PC-3 (cell line): ENCODE data around the gene FBXL7. TPM values are rescaled to one million over a fixed set of nuclear protein-coding genes. Genes with fewer than 3 reads are reported as not detected.

Experiments used
- ATAC-seq: fragments of 200-7000 bp; cut with Tn5 transposase; 2 replicates; pipeline ENCODE4 v1.9.1; 2020; ENCODE audit warnings: mild to moderate bottlenecking, moderate library complexity
- BruUV-seq: library from RNA; stranded (reverse); fragments of 400-500 nt; replicated peaks from 2 replicates; lab custom pipeline; 2021; lab: Mats Ljungman, UMichigan
- CTCF ChIA-PET: fragments of 300-600 bp; sonication (Branson Sonifier 250); formaldehyde crosslinking; loops from one replicate; lab custom pipeline; 2022; ENCODE audit warnings: antibody characterized with exemption; lab: Charles Lee
- POLR2A ChIA-PET: fragments of 300-600 bp; sonication (Branson Sonifier 250); formaldehyde crosslinking; loops from one replicate; lab custom pipeline; 2022; ENCODE audit warnings: antibody characterized with exemption; ENCODE audit not compliant: unreplicated experiment; lab: Charles Lee
- DNase-seq: peaks from one replicate; pipeline ENCODE4 v3.0.0-alpha.2; 2015
- H2AFZ ChIP-seq: fragments of 300-600 bp; sonication (generic); 2 replicates; pipeline ENCODE4 v1.6.0; 2016; ENCODE audit warnings: antibody characterized with exemption, low read length
- H3F3A ChIP-seq: fragments of 300-600 bp; sonication (generic); one replicate; pipeline ENCODE4 v1.6.0; 2017; ENCODE audit warnings: antibody characterized with exemption, low read length, control low read depth, mild to moderate bottlenecking; ENCODE audit not compliant: unreplicated experiment
- H3K27ac ChIP-seq: fragments of 300-600 bp; sonication (generic); 2 replicates; pipeline ENCODE4 v1.5.1; 2016; ENCODE audit warnings: mild to moderate bottlenecking, low read length
- H3K27me3 ChIP-seq: fragments of 300-600 bp; sonication (generic); 2 replicates; pipeline ENCODE4 v1.6.1; 2016; ENCODE audit warnings: low read length, mixed read lengths
- H3K36me3 ChIP-seq: fragments of 300-600 bp; sonication (generic); 2 replicates; pipeline ENCODE4 v1.6.1; 2016; ENCODE audit warnings: low read depth, mixed run types, low read length, mixed read lengths
- H3K4me1 ChIP-seq: fragments of 300-600 bp; sonication (generic); 2 replicates; pipeline ENCODE4 v1.5.1; 2016; ENCODE audit warnings: low read length; ENCODE audit not compliant: insufficient read depth
- H3K4me2 ChIP-seq: fragments of 300-600 bp; sonication (generic); 2 replicates; pipeline ENCODE4 v1.6.0; 2016; ENCODE audit warnings: low read length
- H3K4me3 ChIP-seq: fragments of 300-600 bp; sonication (generic); 2 replicates; pipeline ENCODE4 v1.5.1; 2016; ENCODE audit warnings: mild to moderate bottlenecking, low read length, mixed read lengths
- H3K79me2 ChIP-seq: fragments of 300-600 bp; sonication (generic); 2 replicates; pipeline ENCODE4 v1.6.1; 2017; ENCODE audit warnings: low read length, mixed read lengths
- H3K9ac ChIP-seq: fragments of 300-600 bp; sonication (generic); 2 replicates; pipeline ENCODE4 v1.6.0; 2016; ENCODE audit warnings: mild to moderate bottlenecking, low read length
- H3K9me2 ChIP-seq: fragments of 300-600 bp; sonication (generic); replicated peaks from 2 replicates; pipeline ENCODE4 v1.6.1; 2016; ENCODE audit warnings: mixed run types, low read length, mixed read lengths
- H3K9me3 ChIP-seq: fragments of 300-600 bp; sonication (generic); 2 replicates; pipeline ENCODE4 v1.6.1; 2016; ENCODE audit warnings: low read length, mixed read lengths
- H4K20me1 ChIP-seq: fragments of 300-600 bp; sonication (generic); 2 replicates; pipeline ENCODE4 v1.6.1; 2016; ENCODE audit warnings: low read length, mixed read lengths
- EZH2 ChIP-seq: fragments of 300-600 bp; sonication (generic); IDR thresholded peaks from one replicate; pipeline ENCODE4 v1.6.1; 2017; ENCODE audit warnings: antibody characterized with exemption, mild to moderate bottlenecking, low read length; ENCODE audit not compliant: unreplicated experiment
- EZH2phosphoT487 ChIP-seq: fragments of 300-600 bp; sonication (generic); IDR thresholded peaks from 2 replicates; pipeline ENCODE4 v1.6.1; 2018; ENCODE audit warnings: mild to moderate bottlenecking, antibody characterized with exemption, low read length, borderline replicate concordance
- intact Hi-C: fragments of 100-400 bp; cut with micrococcal nuclease; formaldehyde crosslinking; loops from 2 replicates; pipeline ENCODE4 v1.9.0; 2023
- total RNA-seq: library from RNA; depleted of rRNA; stranded (reverse); fragments of >200 nt; gene quantifications from 2 replicates; pipeline ENCODE4 v1.2.3, GENCODE V29; 2014
- TF ChIP-seq, protein P1 (sequence below): fragments of 300-600 bp; sonication (generic); conservative IDR thresholded peaks from 2 replicates; pipeline ENCODE4 v1.5.1; 2017; ENCODE audit warnings: antibody characterized with exemption, low read depth, mild to moderate bottlenecking, low read length

The FBXL7 gene
- total RNA-seq, 1 experiment from 2014 or later: 0.18 TPM

DNA sequence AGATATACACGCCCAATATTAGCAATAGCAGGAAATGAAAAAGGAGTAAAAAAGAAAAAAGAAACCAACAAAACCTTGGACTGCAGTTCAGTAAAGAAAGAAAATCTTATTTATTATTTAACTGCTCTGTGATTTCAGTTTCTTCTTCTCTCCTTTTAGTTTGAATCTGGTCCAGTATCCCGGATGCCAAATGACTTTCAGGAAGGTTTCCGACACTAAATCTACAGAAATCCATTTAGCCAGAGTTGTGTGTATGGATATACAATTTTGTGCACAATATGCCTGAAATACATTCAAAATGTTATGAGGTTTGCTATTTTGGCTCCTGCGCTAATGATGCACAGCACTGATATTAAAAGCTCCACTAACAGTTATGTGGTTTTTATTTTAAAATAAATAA lies 64.5 kb downstream of the FBXL7 start:
- no TSS peak for BruUV-seq
- H3K27ac ChIP-seq: no peak overlapping the region
- no peaks in the 10 kb centered on the region for H3K79me2 ChIP-seq
- no peaks in the 10 kb centered on the region for H3K27me3 ChIP-seq
- peaks cover 35% of the 10 kb centered on the region; the same call in 1 of the 2 replicates for H3K9me3 ChIP-seq
- no peak overlapping the region for H2AFZ ChIP-seq
- H3K4me3 ChIP-seq: no peak overlapping the region
- POLR2A ChIA-PET: no interaction called here
- H3K36me3 ChIP-seq: no peaks in the 10 kb centered on the region
- no peaks in the 10 kb centered on the region for H3K4me1 ChIP-seq
- H4K20me1 ChIP-seq: no peaks in the 10 kb centered on the region
- intact Hi-C loops: no loop called here
- H3K9ac ChIP-seq: no peak overlapping the region
- DNase-seq: no peak
- TF ChIP-seq EZH2 (no peak), EZH2phosphoT487 (no peak)
- TF ChIP-seq, protein P1, sequence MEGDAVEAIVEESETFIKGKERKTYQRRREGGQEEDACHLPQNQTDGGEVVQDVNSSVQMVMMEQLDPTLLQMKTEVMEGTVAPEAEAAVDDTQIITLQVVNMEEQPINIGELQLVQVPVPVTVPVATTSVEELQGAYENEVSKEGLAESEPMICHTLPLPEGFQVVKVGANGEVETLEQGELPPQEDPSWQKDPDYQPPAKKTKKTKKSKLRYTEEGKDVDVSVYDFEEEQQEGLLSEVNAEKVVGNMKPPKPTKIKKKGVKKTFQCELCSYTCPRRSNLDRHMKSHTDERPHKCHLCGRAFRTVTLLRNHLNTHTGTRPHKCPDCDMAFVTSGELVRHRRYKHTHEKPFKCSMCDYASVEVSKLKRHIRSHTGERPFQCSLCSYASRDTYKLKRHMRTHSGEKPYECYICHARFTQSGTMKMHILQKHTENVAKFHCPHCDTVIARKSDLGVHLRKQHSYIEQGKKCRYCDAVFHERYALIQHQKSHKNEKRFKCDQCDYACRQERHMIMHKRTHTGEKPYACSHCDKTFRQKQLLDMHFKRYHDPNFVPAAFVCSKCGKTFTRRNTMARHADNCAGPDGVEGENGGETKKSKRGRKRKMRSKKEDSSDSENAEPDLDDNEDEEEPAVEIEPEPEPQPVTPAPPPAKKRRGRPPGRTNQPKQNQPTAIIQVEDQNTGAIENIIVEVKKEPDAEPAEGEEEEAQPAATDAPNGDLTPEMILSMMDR: no peak
- CTCF ChIA-PET: no interaction called here
- no peak for ATAC-seq
- H3K9me2 ChIP-seq: no peaks in the 10 kb centered on the region
- H3F3A ChIP-seq: no peaks in the 10 kb centered on the region
- no peak overlapping the region for H3K4me2 ChIP-seq

DNA sequence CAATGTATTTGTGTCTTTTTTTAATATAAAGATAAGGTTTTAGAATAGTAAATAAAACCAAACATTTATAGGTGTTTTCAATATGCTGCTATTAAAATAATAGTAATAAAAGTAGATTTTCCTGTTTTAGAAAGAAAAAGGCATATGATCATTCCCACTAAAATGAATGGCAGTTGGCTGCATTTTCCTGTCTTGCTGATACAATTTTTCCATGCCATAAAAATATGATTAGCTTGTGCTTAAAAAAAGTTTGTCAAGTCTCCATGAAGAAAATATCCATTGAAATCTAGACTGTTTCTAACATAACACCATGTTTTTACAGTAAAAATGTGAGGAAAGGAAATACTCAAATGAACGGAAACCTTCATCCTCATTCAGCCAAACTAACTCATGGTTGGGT lies 65.0 kb downstream of the FBXL7 start:
- Histone ChIP-seq H3K9me3 (peaks cover 35% of the 10 kb centered on the region; the same call in 1 of the 2 replicates), H3K27me3 (no peaks in the 10 kb centered on the region), H3K4me2 (no peak overlapping the region), H3K27ac (no peak overlapping the region), H3K9ac (no peak overlapping the region), H3K79me2 (no peaks in the 10 kb centered on the region), H2AFZ (no peak overlapping the region), H3K9me2 (no peaks in the 10 kb centered on the region), H3K36me3 (no peaks in the 10 kb centered on the region), H3K4me3 (no peak overlapping the region), H3K4me1 (no peaks in the 10 kb centered on the region), H4K20me1 (no peaks in the 10 kb centered on the region), H3F3A (no peaks in the 10 kb centered on the region)
- ChIA-PET CTCF (no interaction called here), POLR2A (no interaction called here)
- ATAC-seq (no peak), DNase-seq (no peak)
- TF ChIP-seq, protein P1: no peak
- TF ChIP-seq EZH2: no peak
- no peak for TF ChIP-seq EZH2phosphoT487
- BruUV-seq: no TSS peak
- intact Hi-C loops: no loop called here

DNA sequence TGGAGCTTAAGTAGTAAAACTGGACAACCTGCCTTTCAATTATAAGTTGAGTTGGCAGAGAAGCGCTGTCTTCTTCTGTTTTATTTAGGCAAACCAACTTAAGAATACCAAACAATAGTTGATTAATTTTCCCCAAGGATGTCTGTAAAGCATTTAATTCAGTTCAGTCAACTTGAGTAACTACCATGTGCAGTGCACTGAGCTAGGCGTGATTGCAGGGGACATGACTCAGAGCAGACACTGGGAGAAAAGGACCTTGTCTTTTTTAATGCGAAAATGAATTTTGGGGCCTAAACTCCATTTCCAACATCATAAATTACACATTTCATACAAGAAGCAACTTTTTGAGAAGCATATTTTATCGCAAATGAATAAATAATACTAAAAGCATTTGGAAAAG lies 66.3 kb downstream of the FBXL7 start:
- no peaks in the 10 kb centered on the region for H3K36me3 ChIP-seq
- TF ChIP-seq EZH2 (no peak), EZH2phosphoT487 (no peak)
- TF ChIP-seq, protein P1: no peak
- peaks cover 26% of the 10 kb centered on the region; the same call in 1 of the 2 replicates for H3K9me3 ChIP-seq
- H3K9ac ChIP-seq: no peak overlapping the region
- intact Hi-C loops: no loop called here
- no peak for ATAC-seq
- H3K9me2 ChIP-seq: no peaks in the 10 kb centered on the region
- H3K4me1 ChIP-seq: no peaks in the 10 kb centered on the region
- H3K4me3 ChIP-seq: no peak overlapping the region
- DNase-seq: no peak
- no TSS peak for BruUV-seq
- H3K27ac ChIP-seq: no peak overlapping the region
- H3K79me2 ChIP-seq: no peaks in the 10 kb centered on the region
- POLR2A ChIA-PET: no interaction called here
- H3K27me3 ChIP-seq: no peaks in the 10 kb centered on the region
- no peak overlapping the region for H2AFZ ChIP-seq
- H3K4me2 ChIP-seq: no peak overlapping the region
- H4K20me1 ChIP-seq: no peaks in the 10 kb centered on the region
- H3F3A ChIP-seq: no peaks in the 10 kb centered on the region
- CTCF ChIA-PET: no interaction called here
